Liver (tissue), 9 donors: ENCODE measurements around the gene SYNDIG1. TPM values are rescaled to one million over a fixed set of nuclear protein-coding genes. Genes with fewer than 3 reads are reported as not detected.

Experiments used
- DNase-seq: peaks from one replicate; pipeline ENCODE4 v3.0.0-alpha.2; 2017; ENCODE audit warnings: low spot score
- H3K27ac ChIP-seq, 2 donors: one replicate each; pipeline ENCODE4 v1.7.0; 2013; ENCODE audit warnings: inconsistent platforms in 2 of 2, low read length in 2 of 2, control low read depth in 1 of 2, low read depth in 1 of 2, mild to moderate bottlenecking in 1 of 2
- H3K27me3 ChIP-seq, 4 donors: one replicate each; pipeline versions ENCODE4 v1.6.1 to v1.7.0; 2013; ENCODE audit warnings: low read length in 3 of 4, inconsistent platforms in 1 of 4, mild to moderate bottlenecking in 1 of 4, moderate library complexity in 1 of 4; ENCODE audit not compliant: control insufficient read depth in 4 of 4, insufficient read depth in 4 of 4
- H3K36me3 ChIP-seq, 4 donors: one replicate each; pipeline versions ENCODE4 v1.6.1 to v1.7.0; 2013; ENCODE audit warnings: low read length in 3 of 4, mild to moderate bottlenecking in 3 of 4, low read depth in 1 of 4, moderate library complexity in 1 of 4; ENCODE audit not compliant: control insufficient read depth in 4 of 4, insufficient read depth in 3 of 4
- H3K4me1 ChIP-seq, 4 donors: one replicate each; pipeline versions ENCODE4 v1.6.1 to v1.7.0; 2013; ENCODE audit warnings: low read length in 3 of 4, mild to moderate bottlenecking in 3 of 4, moderate library complexity in 1 of 4; ENCODE audit not compliant: control insufficient read depth in 4 of 4, insufficient read depth in 4 of 4
- H3K4me3 ChIP-seq, 3 donors: one replicate each; pipeline versions ENCODE4 v1.6.1 to v1.7.0; 2013; ENCODE audit warnings: low read length in 3 of 3, control low read depth in 1 of 3, low read depth in 1 of 3, mild to moderate bottlenecking in 1 of 3
- H3K9ac ChIP-seq, 2 donors: one replicate each; pipeline ENCODE4 v1.7.0; 2013; ENCODE audit warnings: low read length in 2 of 2, mild to moderate bottlenecking in 2 of 2, moderate library complexity in 2 of 2, control low read depth in 1 of 2, low read depth in 1 of 2
- H3K9me3 ChIP-seq, 4 donors: one replicate each; pipeline versions ENCODE4 v1.6.1 to v1.7.0; 2013; ENCODE audit warnings: low read length in 3 of 4; ENCODE audit not compliant: control insufficient read depth in 4 of 4
- ATF3 ChIP-seq: IDR thresholded peaks from 2 replicates; pipeline ENCODE4 v1.6.1; 2016; ENCODE audit warnings: antibody characterized with exemption
- CTCF ChIP-seq: fragments of 150-350 bp; IDR thresholded peaks from 2 replicates; pipeline ENCODE4 v1.5.1; 2017; ENCODE audit warnings: improper control_type of control experiment, low read depth, low read length; ENCODE audit not compliant: missing input control
- EGR1 ChIP-seq, 2 donors: IDR thresholded peaks; 2 replicates each; pipeline ENCODE4 v1.6.1; 2016 to 2018; ENCODE audit warnings: antibody characterized with exemption in 2 of 2, low read depth in 2 of 2
- FOXA1 ChIP-seq: IDR thresholded peaks from 2 replicates; pipeline ENCODE4 v1.6.1; 2016; ENCODE audit warnings: antibody characterized with exemption
- FOXA2 ChIP-seq: IDR thresholded peaks from 2 replicates; pipeline ENCODE4 v1.6.1; 2016; ENCODE audit warnings: antibody characterized with exemption
- GABPA ChIP-seq, 2 donors: IDR thresholded peaks in 1 of 2; conservative IDR thresholded peaks in 1 of 2; 2 replicates each; pipeline ENCODE4 v1.6.1; 2016; ENCODE audit warnings: antibody characterized with exemption in 2 of 2, mild to moderate bottlenecking in 1 of 2, moderate library complexity in 1 of 2
- HNF4A ChIP-seq, 2 donors: conservative IDR thresholded peaks; 2 replicates each; pipeline ENCODE4 v1.6.1; 2016; ENCODE audit warnings: antibody characterized with exemption in 2 of 2, mild to moderate bottlenecking in 2 of 2
- HNF4G ChIP-seq: IDR thresholded peaks from 2 replicates; pipeline ENCODE4 v1.6.1; 2016; ENCODE audit warnings: antibody characterized with exemption
- JUND ChIP-seq, 2 donors: IDR thresholded peaks; 2 replicates each; pipeline ENCODE4 v1.6.1; 2016; ENCODE audit warnings: antibody characterized with exemption in 2 of 2
- MAX ChIP-seq: IDR thresholded peaks from 2 replicates; pipeline ENCODE4 v1.6.1; 2016; ENCODE audit warnings: antibody characterized with exemption
- NR2F2 ChIP-seq: IDR thresholded peaks from 2 replicates; pipeline ENCODE4 v1.6.1; 2016; ENCODE audit warnings: antibody characterized with exemption
- RAD21 ChIP-seq, 2 donors: IDR thresholded peaks; 2 replicates each; pipeline ENCODE4 v1.6.1; 2016; ENCODE audit warnings: antibody characterized with exemption in 2 of 2, mild to moderate bottlenecking in 2 of 2
- REST ChIP-seq: IDR thresholded peaks from 2 replicates; pipeline ENCODE4 v1.6.1; 2016; ENCODE audit warnings: antibody characterized with exemption, mild to moderate bottlenecking
- RXRA ChIP-seq, 2 donors: IDR thresholded peaks; 2 replicates each; pipeline ENCODE4 v1.6.1; 2017 to 2018; ENCODE audit warnings: antibody characterized with exemption in 2 of 2, mild to moderate bottlenecking in 1 of 2
- SP1 ChIP-seq: IDR thresholded peaks from 2 replicates; pipeline ENCODE4 v1.6.1; 2018; ENCODE audit warnings: antibody characterized with exemption, mild to moderate bottlenecking
- TAF1 ChIP-seq: conservative IDR thresholded peaks from 2 replicates; pipeline ENCODE4 v1.6.1; 2016; ENCODE audit warnings: antibody characterized with exemption, mild to moderate bottlenecking
- YY1 ChIP-seq: IDR thresholded peaks from 2 replicates; pipeline ENCODE4 v1.6.1; 2016; ENCODE audit warnings: antibody characterized with exemption, mild to moderate bottlenecking
- ZBTB33 ChIP-seq: IDR thresholded peaks from 2 replicates; pipeline ENCODE4 v1.6.1; 2016; ENCODE audit warnings: antibody characterized with exemption
- WGBS: extraction: QIAGEN DNeasy Blood & Tissue Kit; methylation state at CpG from one replicate; pipeline ENCODE4 v1.1.7; 2013; 5-methylcytosine and 5-hydroxymethylcytosine counted together
- polyA plus RNA-seq, 2 donors: library from polyadenylated mRNA; stranded (reverse) in 1 of 2; unstranded in 1 of 2; fragments of 200-250 nt in 1 of 2; fragments of >200 nt in 1 of 2; fragmentation: Nextera tagmentation in 1 of 2; extraction: Ambion mirVana in 1 of 2; gene quantifications; one replicate each; pipeline versions ENCODE4 v1.2.1 to v1.2.3, GENCODE V29; 2013 to 2015
- total RNA-seq, 2 donors: library from RNA; depleted of rRNA; stranded (reverse); fragments of >200 nt; gene quantifications; one replicate each; pipeline ENCODE4 v1.2.3, GENCODE V29; 2014
- donor health status: healthy.
- donor health status: healthy.
- donor health status: healthy.
- donor health status: healthy.
- donor health status: healthy.

The SYNDIG1 gene
- total and polyA plus RNA-seq, 4 donors: 0.05 to 0.08 TPM; not detected in 2

- no peaks in the 10 kb centered on the region for H3K4me1 ChIP-seq
- H3K36me3 ChIP-seq: no peaks in the 10 kb centered on the region
- peaks cover 0 to 2% (median 0%) of the 10 kb centered on the region in 4 donors for H3K27me3 ChIP-seq
- TF ChIP-seq YY1 (no peak), RAD21 (IDR thresholded peaks at IDR 0.05) (no peak), FOXA1 (no peak), HNF4A (conservative IDR thresholded peaks at IDR 0.05) (no peak), ATF3 (no peak), REST (no peak), EGR1 (IDR thresholded peaks at IDR 0.05; ENCODE audit: low read depth in 2 of 2) (no peak), HNF4G (no peak), NR2F2 (no peak), GABPA (IDR thresholded peaks at IDR 0.05 in 1 of 2, conservative IDR thresholded peaks at IDR 0.05 in 1 of 2) (no peak), JUND (IDR thresholded peaks at IDR 0.05) (no peak), CTCF (no peak), TAF1 (no peak), ZBTB33 (no peak), SP1 (no peak), RXRA (IDR thresholded peaks at IDR 0.05) (no peak), FOXA2 (no peak), MAX (no peak)
- no peaks in the 10 kb centered on the region for H3K9me3 ChIP-seq
- no peak overlapping the region for H3K4me3 ChIP-seq
- no peak for DNase-seq
- H3K9ac ChIP-seq: no peak overlapping the region
- 67% methylated on average over 11 of the region's 11 CpGs for WGBS
- H3K27ac ChIP-seq: no peak overlapping the region
Measured at GRCh38 chr20:24662752-24663365, 193.4 kb downstream of the SYNDIG1 start.
